HG03108 (cell line): ENCODE data around the gene UBE2D2.
A peak's percentile ranks its signal among the peaks of the same experiment; 100 is the strongest.

Experiments used
- ATAC-seq: cut with Tn5 transposase; IDR thresholded peaks from one replicate; pipeline ENCODE4 v1.9.1; 2021; ENCODE audit warnings: moderate library complexity; ENCODE audit not compliant: unreplicated experiment

The UBE2D2 gene

GRCh38 chr5:139658928-139659667, 98.0 kb downstream of the UBE2D2 start:
- ATAC-seq: no peak

DNA sequence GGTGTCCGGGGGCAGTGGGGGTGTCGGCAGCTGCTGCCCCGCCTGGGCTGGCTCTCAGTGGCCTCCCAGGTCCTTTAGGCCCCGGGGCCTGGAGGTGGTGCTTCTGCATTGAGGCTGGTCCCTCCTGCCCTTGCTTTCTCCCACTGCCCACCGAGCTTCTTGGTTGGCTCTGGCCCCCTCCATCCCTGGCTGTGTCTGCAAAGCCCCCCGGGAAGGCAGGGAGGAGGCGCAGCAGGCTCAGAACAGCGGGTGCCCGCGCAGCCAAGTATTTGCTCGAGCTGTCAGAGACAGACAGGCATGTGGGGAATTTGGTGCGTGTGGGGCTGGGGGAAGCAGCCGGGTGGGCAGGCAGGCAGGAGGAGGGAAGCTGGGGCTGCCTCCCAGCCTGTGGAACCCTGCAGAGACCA, 98.6 kb downstream of the UBE2D2 start:
- ATAC-seq: no peak

- no peak for ATAC-seq
Observed at GRCh38 chr5:139660105-139660922, 99.2 kb downstream of the UBE2D2 start.

DNA sequence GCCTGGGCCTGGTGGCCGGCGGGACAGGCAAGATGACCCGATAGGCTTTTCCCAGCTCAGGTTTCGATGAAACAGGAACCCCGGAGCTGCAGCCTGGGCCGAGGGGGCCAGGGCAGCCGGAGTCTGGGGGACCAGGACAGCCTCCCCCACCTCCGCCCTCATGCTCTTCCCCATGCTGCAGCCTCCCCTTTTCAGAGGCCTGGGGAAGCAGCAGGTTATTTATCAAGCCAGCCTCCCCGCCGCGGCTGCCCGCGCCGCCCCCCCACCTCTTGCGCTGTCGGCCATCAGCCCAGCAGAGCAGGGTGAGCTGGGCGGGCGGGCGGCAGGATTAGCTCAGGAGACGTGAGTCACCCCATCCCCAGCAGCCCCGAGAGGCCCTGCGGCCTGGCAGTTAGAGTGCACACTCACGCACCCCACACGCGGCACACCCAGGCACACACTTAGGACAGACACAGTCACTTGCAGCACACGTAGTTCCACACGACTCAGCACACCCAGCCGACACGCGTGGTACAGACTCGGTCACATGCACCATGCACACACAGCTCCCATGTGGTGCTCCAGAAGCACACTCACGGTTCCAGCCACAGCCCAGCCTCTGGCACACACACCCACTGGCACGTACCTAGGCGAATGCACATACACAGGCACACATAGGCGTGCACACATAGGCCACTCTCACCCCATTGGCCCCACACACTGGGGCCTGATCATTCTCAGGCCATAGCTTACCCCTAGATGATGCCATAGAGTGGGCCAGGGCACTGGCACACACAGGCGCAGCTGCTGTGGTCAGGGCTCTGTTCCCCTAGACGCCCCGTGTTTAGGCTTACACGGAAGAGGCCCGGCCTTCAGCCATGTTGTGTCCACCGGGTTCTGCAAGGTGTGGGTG, 100.0 kb downstream of the UBE2D2 start:
- ATAC-seq: no peak

GRCh38 chr5:139662617-139663016, 101.5 kb downstream of the UBE2D2 start:
- ATAC-seq: no peak

GRCh38 chr5:139663207-139664085, 102.3 kb downstream of the UBE2D2 start:
- no peak for ATAC-seq

- ATAC-seq: peak; percentile 34
Observed at GRCh38 chr5:139664086-139664693, 103.1 kb downstream of the UBE2D2 start.

DNA sequence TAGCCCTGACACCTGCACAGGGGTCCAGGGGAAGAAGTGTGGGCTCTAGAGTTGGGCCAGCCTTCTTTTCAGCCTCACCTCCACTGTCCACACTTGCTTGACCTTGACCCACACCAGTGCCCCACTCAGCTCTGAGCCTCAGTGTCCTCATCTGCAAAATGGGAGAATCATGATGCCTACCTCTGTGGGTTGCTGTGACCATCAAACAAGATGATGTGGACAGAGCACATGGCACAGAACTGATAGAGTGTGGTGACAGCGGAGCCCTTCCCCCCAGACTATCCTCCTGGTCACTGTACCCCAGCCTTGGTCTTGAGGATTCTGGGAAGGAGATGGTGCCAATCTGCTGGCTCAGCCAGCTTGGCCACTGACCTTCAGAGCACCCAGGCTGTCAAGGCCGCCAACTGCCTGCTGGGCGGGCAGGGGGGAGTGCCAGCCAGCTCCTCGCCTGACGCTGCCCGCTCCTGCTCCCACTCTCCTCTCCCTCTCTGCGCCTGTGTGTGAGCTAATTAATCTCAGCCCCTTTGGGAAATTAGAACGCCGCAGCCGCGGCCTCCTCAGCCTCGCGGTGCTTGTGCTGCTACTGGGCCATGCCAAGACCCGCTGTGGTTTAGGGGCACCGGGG, 103.7 kb downstream of the UBE2D2 start:
- no peak for ATAC-seq

- ATAC-seq: no peak
Observed at GRCh38 chr5:139665626-139666025, 104.5 kb downstream of the UBE2D2 start.

GRCh38 chr5:139666551-139666950, 105.4 kb downstream of the UBE2D2 start:
- no peak for ATAC-seq

DNA sequence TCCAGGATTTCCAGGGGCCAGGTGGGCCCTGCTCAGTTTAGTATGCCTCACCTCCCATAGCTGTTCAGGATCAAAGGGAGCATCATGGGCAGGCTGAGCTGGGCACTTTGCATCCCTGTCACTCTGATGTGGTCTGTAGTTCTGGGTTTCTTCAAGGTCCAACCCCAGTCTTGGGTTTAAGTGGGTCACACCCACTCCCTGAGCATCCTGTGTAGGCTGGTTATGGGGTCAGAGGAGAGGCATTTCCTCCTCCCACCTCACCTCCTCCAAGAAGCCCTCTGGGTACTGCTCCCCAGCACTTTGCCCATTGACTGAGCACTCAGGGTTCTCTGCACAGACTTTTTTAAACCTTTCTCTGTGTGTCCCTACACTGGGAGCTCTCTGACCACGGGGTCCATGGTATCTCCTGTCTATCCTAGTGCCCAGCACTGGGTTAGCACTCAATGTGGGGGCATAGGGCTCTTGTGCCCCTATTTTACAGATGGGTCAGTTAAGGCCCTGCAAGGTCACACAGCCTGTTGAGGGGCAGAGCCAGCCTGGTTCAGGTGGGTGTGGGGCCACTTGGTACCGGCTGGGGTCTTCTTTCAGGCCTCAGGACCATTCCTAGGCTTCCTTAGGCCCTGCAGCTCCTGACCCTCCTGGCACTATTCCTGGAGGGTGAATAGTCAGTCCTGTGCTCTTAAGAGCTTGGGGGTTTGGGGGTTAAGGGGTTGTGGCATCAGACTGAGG, 106.0 kb downstream of the UBE2D2 start:
- no peak for ATAC-seq

DNA sequence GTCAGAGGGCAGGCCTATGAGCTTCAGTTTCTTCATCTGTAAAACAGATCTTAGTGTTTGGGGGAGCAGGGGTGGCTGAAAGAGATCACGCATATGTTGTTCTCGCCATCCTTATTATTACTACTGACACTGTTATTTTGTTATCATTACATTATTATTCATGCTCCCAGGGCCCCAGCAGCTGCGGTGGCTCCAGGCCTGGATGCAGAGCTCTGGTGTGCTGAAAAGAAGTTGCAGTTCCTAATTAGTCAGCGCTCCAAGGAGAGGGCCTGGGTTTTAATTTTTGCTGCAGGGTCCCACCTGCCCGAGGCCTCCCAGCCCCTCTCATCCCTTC, 106.6 kb downstream of the UBE2D2 start:
- ATAC-seq: no peak

- no peak for ATAC-seq
Observed at GRCh38 chr5:139668064-139668880, 107.1 kb downstream of the UBE2D2 start.

- ATAC-seq: no peak
Observed at GRCh38 chr5:139668924-139669661, 108.0 kb downstream of the UBE2D2 start.

DNA sequence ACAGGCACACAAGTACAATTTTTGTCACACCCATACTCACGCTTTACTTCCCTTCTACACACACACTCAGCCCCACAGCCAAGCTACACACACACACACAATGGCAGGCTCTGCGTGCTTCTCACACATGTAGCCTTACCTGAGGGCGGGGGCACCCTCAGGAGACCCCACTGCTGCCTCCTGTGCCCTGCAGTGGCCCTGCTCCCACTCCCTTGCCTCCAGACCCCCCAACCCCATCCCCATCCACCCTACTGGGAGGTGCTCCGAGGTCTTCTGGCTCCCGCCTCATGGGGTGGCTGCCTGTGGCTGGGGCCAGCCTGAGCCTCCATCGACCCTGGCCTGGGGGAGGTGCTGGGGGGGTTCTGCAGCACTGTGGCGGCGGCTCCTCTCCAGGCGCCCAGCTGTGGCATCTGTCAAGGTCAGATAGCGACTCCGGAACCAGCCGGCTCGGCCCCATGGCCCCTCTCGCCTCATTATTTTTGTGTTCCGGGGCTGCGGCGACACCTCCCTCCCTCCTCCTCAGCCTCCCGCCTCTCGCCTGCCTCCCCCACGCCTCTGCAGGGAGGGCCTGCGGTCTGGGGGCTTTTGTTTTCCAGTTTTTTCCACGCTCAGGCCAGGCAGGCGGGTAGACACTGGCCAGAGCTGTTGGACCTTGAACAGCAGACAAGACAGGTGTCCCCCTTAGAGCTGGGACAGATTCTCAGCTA, 108.7 kb downstream of the UBE2D2 start:
- ATAC-seq: peak; percentile 18

- peak; percentile 37 for ATAC-seq
Observed at GRCh38 chr5:139670369-139671095, 109.4 kb downstream of the UBE2D2 start.
